HG03354 (cell line): ENCODE data around the gene LMAN2.
"Not testable (repeated sequence)": the region's sequence is repeated elsewhere in the genome, so short reads cannot be mapped to it uniquely, and the experiment has no call there.

Experiments
- ATAC-seq: cut with Tn5 transposase; IDR thresholded peaks from one replicate; pipeline ENCODE4 v1.9.1; 2021; ENCODE audit warnings: mild to moderate bottlenecking; ENCODE audit not compliant: unreplicated experiment, poor library complexity, severe bottlenecking

The LMAN2 gene

DNA sequence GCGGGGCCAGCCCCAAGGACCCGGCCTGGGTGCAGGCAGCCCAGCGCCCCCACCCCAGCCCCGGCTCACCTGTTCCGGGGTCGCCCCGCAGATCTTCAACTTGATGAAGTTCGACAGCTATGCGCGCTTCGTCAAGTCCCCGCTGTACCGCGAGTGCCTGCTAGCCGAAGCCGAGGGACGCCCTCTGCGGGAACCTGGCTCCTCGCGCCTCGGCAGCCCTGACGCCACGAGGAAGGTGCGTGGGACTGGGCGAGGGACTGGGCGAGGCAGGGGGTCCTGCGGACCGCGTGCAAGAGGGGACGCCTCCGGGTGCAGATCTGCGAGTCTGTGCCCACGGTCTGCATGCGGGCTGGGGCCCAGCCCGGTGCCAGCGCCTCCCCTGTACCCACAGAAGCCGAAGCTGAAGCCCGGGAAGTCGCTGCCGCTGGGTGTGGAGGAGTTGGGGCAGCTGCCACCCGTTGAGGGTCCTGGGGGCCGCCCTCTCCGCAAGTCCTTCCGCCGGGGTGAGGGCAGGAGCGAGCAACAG is 15.9 kb upstream of the LMAN2 start:
- no peak for ATAC-seq

DNA sequence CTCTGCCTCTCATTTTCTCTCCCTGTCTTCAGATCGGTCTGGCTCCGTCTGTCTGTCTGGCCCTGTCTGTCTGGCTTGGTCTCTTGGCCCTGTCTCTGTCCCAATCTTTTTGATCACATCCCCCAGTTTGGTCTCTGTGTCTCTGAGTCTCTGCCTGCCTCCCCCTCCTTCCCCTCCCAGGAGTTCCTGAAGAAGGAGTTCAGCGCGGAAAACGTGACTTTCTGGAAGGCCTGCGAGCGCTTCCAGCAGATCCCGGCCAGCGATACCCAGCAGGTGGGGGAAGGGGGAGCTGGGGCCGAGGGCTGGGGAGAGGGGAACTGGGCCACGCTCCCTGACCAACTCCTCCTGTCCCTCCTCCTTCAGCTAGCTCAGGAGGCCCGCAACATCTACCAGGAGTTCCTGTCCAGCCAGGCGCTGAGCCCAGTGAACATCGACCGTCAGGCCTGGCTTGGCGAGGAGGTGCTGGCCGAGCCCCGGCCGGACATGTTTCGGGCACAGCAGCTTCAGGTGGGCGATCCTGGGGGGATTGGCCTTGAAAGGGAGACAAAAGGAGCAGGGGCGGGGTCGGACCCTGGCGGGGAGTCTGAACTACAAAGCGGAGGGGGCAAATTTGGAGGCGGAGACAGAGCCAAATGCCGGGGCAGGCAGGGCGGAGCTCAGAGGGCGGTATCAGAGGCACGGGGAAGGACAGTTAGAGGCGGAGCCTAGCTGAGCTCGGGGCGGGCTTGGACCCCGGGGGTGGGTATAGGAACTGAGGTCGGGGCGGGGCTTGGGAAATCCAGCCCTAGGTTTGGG is 15.3 kb upstream of the LMAN2 start:
- no peak for ATAC-seq

DNA sequence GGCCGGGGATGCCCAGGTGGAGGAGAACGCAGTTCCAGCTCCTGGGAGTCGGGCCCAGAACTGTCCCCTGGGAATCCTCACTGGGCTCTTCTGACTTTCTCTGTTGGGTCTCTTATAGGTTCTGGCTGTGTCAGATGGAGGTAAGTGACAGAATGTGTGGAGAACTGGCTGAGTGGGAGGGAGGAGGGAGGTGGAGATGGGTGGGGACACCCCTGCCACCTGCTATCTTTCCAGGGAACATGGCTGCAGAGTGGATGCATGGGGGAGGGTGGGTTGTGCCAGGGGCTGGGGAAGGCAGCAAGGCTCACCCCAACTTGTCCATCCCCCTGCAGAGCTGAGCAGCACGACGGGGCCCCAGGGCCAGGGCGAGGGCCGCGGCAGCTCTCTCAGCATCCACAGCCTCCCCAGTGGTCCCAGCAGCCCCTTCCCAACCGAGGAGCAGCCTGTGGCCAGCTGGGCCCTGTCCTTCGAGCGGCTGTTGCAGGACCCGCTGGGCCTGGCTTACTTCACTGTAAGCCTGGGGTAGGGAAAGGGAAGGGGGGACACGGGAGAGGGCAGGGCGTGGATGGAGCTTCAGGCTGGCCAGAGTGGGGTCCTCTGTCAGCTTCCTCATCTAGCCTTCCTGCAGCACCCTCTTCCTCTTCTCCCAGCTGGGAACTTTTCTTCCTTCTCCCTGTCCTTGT is 14.5 kb upstream of the LMAN2 start:
- ATAC-seq = no peak

DNA sequence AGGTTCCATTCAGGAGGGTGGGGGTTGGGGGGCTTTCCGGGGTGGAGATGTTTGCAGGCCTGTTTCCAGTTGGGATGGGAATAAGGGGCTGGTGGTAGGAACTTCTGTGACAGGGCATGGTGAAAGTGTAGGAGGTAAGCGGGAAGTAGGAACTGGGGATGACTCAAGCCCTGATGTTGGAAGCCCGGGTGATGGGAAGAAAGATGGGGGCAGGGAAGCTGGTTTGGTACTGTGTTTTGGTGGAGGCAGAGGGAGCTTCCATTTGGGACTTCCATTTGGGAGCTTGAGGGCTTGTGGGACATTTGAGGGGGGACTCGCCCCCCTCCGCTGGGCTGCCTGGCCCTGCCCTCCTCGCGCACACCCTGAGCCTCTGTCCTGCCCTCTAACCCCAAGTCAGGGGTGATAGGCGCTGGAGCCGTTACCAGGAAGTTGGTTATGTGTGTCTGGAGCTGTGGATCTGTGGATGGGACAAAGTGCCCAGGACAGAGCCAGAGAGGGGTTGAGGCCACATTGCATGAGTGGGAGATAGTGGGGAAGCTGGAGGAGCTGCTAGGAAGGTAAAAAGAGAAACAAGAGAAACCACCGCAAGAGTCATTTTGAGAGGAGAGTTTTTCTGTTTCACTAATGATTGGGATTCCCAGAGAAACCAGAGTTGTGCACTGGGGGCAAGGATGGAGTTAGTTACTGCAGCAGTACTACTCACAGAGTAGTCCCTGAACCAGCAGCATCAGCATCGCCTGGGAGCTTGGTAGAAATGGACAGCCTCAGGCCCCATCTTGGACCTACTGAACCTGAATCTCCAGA is 12.9 kb upstream of the LMAN2 start:
- no peak for ATAC-seq

DNA sequence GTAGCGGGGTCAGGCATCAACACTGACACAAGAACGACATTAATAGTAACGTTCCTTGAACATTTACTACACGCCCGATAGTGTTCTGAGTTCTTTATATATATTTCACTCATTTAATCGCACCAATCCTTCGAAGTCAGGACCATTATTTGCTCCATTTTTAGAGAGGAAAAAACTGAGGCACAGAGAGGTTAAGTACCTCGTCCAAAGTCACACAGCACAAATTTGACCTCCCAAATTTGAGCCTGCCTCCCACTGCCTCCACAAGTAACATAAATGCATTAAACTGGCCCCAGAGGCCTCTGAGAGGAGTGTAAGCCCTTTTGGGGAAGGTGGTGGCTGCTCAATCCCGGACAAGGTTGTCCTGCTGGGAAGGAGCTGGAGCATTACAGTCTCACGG is 12.1 kb upstream of the LMAN2 start:
- ATAC-seq = no peak

DNA sequence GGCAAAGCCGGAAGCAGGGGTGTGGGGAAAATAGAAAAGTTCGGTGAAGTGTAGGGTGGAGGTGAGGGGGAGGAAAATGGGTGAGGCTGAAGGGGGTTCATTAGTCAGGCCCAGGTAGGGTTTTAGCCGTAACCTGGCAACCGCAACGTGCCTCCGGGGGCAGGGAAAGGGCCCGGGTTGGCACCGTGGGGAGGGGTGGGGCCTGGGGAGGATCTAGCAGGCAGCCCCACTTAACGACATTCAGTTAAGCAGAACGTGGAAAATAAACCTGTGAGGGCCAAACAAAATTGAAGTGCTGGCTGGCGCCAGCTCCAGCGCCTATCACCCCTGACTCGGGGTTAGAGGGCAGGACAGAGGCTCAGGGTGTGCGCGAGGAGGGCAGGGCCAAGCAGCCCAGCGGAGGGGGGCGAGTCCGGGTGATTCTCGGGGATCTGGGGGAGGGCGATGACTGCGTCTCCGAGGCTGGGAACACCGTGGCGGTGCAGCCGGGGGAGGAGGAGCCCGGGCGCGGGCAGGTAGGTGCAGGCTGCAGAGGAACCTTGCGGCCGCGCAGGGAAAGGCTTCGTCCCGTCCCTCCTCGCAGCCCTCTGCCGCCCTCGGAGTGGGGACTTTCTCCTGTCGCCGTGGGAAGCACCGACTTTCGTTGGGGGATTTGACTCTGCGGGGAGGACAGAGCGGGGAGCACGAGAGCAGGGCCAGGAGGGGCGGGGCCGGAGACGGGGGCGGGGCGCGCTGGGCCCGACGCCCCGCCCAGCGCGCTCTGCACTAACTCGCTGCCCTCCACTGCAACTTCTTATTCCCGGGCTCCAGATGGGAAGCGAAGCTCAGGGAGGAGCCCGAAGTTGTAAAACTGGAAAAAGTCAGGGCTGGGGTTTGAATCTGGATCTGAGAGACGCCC is 11.4 kb upstream of the LMAN2 start:
- ATAC-seq = peak; percentile 43

DNA sequence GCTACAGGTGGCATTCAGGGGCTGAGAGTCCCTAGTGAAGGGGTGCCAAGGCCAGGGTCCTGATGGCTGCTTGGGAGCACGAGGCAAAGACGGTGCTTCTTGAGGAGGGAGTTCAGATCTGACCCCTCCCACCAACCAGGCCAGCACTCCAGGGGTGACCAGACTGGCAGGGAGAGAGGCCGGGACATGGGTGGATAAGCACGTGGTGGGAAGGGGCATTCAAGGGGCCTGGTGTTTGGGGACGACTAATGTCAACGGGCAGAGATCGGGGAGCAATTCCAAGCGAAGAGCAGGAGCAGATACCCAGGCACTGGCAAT is 10.8 kb upstream of the LMAN2 start:
- no peak for ATAC-seq

DNA sequence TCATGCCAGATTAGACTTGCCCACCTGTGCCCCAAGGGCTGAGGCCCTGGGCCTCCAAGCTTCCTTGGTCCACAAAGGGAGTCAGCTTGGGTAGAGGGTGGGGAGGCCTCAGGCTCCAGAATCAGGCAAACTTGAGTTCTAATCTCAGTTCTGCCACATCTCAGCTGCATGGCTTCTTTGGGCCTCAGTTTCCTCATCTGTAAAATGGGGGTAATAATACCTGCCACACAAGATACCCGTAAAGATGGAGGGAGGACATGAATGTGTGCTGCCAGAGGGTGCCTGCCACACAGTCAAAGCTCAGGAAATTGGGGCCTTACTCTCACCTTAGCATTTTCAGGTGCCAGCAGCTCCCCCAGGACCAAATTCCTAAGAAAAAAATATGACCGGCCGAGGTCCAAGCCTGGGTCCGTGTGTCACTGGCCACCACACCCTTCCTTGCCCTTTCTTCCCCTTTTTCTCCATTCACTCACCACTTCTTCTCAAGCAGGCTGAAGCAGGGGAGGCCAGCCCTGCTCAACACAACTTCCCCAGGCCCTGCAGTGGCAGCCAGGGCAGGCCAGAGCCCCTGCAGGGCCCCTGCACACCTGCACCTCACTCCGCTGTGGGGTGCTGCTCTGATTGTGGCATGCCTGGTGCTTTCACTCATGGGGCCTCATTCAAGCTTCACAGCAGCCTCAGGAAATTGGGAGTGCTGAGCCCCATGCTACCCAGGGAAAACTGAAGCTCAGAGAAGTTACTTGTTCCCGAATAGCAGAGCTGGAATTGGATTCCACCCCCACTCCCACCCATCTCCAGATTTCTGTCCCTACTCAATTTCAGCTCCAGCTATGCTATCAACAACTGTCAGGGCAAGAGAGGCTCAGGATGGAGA is 10.2 kb upstream of the LMAN2 start:
- no peak for ATAC-seq

DNA sequence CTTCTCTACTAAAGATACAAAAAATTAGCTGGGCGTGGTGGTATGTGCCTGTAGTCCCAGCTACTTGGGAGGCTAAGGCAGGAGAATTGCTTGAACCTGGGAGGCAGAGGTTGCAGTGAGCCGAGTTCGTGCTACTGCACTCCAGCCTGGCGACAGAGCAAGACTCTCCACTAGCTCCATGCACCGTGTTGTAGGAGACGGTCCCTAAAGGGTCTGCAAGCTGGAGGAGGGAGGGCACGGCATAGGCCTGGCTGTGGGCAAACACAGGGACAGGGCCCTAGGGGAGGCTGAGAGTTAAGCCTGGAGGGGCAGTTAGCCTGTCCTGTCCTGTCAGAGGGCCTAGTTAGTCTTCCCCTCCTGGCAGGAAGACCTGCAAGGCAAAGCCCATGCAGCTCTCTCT is 9.3 kb upstream of the LMAN2 start:
- ATAC-seq = not testable (repeated sequence)

DNA sequence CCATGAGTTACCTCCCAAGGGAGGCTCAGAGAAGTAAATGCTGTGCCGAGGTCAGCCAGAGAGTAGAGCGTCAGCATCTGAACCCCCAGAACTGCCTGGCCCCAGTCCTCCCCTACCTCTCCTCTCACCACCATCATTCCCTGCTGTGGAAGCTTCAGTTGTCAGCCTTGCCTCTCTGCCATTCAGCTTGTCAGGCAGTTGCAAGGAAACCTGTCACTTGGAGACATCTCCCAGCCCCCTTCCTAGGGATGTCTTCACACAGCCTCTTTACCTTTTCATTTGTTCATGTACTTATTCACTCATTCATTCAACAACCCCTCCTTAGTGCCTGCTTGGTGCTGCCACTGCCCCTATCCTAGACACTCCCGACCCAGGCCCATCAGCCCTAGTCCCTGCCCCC is 8.4 kb upstream of the LMAN2 start:
- no peak for ATAC-seq

DNA sequence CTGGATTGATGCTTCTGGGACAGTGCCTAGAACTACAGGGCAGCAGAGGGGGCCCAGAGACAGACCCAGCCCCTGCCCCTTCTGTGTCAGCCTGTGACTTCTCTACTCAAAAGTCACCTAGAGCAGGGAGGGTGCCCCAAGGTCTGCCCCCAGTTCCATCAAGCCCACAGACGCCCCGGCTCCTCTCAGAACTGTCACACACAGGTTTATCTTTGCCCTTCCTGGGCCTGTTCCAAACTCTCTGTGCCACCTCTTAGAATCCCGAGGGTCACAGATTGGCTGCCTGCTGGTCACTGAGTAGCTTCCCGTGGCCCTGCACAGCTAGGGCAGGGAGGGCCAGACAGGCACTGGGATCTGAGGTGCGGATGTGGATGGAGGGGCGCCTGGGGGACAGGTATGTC is 8.0 kb upstream of the LMAN2 start:
- ATAC-seq = no peak

DNA sequence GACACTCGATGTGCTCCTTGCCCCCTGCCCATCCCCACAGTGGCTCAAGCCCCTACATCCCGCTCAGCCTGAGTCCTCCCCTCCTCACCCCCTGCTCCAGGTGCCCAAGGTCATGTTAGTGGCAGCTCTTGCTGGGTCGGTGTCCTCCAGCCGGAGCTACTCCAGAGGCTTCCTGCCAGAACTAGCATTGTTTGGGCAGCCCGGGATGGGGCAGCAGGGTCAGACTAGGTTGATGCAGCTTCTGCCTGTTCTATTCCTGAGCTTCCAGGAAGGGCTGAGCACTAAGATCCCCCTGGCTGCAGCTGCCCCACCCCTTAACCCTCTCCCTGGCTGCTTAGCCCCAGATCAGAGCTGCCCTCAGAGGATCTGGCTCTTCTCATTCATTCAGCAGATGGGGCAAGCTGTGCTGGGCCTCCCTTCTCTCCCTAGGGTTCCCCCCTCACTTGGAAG is 6.9 kb upstream of the LMAN2 start:
- peak; percentile 1 for ATAC-seq

DNA sequence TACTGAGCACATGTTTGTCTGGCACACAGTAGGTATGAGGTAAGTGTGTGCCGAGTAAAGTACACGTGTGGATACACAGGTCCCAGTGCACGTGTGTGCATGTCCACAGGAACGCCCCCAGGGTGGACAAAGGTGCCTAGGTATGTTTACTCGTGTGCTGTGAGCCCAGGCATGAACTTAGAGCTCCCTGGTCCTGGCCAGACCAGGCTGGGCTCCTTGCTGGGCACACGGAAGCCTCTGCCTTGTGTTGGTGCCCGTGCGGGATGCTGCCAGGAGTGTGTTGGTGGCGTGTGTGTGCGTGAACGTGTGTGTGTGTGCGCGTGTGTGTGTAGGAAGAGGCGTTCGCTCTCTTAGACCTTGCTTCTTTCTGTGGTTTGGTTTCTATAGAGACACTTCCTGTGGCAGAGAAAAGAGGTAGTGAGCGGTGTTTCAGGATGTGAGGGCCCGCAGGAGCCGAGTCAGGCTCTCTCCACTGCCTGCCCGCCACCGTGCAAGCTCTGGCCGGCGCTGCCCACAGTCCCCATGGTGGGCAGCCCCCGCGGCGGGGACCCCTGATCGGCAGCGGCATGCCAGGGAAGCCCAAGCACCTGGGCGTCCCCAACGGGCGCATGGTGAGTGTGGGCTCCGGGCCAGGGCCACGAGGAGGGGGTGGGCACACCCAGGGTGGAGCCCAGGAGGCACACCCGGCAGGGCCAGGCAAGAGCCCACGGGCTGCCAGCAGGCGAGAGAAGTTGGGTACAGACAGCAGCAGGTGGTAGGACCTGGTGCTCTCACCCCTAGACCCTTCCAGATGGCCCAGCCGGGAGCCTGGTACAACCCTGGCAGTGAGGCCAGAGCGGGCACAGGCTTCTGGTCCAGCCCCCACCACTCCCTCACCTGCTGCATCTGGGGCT is 6.2 kb upstream of the LMAN2 start, which contains the start of gene RGS14:
RGS14 (plus strand) TSS at position 466 of the 893 bp plus-strand sequence; CDS start at position 567, 101 bp downstream.
- ATAC-seq = peak; percentile 95

DNA sequence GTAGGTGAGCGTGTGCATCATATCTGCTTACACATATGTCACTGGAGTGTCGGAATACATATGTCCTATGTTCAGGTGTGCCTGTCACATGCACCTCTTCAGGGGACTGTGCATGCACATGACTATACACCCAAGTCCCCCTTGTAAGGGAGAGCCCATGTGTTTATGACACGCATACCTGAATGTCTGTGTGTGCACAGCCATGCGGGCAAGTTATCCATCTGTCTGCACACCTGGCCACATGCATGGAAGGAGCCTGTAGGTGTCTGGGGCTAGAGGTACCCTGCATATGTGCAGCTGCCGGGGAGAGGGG is 5.6 kb upstream of the LMAN2 start:
- no peak for ATAC-seq

DNA sequence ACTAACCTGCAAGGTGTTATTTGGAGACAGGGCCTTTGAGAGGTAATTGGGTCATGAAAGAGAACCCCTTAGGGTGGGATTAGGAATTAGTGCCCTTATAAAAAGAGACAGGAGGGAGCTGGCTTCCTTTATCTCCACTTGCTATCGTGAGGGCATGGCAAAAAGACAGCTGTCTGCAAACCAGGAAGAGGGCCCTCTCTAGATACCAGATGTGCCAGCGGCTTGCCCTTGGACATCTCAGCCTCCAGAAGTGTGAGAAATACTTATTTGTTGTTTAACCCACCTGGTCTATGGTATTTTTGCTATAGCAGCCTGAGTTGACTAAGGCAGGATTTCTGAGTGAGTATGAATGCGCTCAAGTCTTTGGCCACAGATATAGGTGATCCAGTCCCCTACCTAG is 5.3 kb upstream of the LMAN2 start:
- ATAC-seq = no peak

DNA sequence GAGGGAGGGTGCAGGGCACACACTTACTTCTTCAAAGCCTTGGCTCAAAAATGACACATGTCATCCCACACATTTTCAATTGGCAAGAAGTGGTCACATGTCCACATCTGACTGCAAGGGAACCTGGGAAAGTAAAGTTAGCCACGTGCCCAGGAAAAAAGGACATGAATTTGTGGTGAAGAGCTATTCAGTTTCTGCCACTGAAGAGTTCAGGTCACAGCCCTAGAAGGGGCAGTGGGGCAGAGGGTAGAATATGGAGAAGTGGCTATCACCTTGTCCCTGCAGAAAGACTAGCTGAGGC is 4.3 kb upstream of the LMAN2 start:
- ATAC-seq = no peak

DNA sequence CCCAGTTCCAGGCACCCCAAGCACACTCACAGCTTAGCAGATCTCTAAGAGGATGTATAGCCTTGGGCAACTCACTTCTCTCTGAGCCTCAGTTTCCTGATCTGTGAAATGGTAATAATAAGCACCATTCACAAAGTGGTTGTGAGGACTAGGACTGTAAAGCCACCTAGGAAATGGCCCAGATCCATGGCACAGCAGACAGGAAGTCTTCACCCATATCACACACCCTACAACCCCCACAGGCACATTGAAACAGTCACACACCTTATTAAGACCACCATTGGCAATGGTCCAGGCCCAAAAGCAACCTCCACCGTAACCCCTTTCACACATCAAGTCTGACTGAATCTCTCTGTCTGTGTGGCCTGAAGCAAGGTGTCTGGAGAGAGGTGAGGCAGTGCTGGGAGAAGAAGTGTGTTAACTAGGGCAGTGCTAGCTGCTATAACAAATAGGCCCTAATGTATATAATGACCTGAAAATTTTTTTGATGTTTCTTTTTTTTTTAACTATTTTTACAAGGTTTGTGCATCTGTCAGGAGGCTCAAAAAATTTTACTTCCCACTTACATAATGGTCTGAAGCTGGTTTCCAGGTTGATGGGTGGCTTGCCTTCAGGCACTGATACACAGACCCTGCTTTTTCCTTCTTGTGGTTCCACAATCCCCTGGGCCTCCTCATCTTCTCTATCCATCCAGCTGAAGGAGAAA is 3.8 kb upstream of the LMAN2 start:
- no peak for ATAC-seq
